Measurements from ENCODE around the gene RAB4A. TPM values are rescaled to one million over a fixed set of nuclear protein-coding genes. Genes with fewer than 3 reads are reported as not detected.
A peak's percentile ranks its signal among the peaks of the same experiment; 100 is the strongest.

Gene RAB4A
- total and polyA plus RNA-seq, 12 donors = 15.7 to 131 (median 112) TPM

GRCh38 chr1:229271448-229272159 lies 693 bp downstream of the RAB4A start:
- DNase-seq = peak in 1 of 2 donors; percentile 31

DNA sequence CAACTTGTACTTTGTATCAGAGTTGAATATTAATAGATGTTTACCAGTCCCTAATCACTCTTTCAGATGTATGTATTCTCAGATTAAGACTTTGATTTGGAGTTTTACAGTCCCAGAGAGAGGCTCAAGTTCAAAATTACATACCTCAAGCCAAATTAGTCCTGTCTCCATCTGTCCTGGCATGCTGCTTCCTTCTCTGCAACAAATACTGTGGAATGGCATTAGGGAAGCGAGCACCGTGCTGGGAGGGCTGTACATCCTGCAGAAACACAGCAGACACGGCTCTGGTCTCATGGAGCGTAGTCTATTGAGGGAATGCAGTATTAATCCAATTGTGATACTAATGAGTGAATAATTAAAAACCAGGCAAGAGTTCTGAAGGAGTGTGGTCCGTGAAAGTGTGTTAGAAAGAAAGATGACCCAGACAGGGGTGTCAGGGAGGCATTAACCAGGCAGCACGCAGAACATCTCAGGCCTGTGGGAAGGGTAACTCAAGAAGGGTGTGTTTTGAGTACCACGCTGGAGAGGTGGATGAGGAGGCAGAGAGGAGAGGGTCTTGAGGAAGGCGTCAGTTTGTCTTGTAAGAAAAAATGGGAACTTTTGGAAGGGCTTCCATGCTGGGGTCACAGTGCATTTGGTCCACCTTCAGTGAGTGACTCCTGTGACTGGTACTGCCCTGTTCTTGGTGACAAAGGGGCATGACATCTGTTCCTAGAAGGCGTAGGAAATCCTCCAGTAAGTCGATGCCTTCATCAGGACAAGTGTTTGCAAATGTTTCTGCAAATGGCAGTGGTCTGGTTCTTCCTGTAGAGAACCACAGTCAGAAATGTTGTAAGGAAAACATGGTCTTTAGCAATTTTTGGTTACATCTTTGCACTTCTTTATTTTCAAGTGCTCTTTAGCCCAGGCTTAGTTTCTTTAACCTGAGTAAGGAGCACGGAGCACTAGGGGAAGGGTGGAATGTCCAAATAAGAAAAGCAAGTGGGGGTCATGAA lies 1.6 kb downstream of the RAB4A start:
- 52 to 55% methylated on average over 11 of the region's 11 CpGs for WGBS, 2 donors
- peak overlapping the region in 8 of 10 donors; percentile 80 to 91 (median 88) for H3K27ac ChIP-seq
- no peak for DNase-seq
- TF ChIP-seq, protein P1, sequence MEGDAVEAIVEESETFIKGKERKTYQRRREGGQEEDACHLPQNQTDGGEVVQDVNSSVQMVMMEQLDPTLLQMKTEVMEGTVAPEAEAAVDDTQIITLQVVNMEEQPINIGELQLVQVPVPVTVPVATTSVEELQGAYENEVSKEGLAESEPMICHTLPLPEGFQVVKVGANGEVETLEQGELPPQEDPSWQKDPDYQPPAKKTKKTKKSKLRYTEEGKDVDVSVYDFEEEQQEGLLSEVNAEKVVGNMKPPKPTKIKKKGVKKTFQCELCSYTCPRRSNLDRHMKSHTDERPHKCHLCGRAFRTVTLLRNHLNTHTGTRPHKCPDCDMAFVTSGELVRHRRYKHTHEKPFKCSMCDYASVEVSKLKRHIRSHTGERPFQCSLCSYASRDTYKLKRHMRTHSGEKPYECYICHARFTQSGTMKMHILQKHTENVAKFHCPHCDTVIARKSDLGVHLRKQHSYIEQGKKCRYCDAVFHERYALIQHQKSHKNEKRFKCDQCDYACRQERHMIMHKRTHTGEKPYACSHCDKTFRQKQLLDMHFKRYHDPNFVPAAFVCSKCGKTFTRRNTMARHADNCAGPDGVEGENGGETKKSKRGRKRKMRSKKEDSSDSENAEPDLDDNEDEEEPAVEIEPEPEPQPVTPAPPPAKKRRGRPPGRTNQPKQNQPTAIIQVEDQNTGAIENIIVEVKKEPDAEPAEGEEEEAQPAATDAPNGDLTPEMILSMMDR (IDR thresholded peaks at IDR 0.05) = no peak
- H3K27me3 ChIP-seq = no peaks in the 10 kb centered on the region
- H3K9me3 ChIP-seq = peaks cover 0 to 3% (median 0%) of the 10 kb centered on the region in 11 donors
- no peaks in the 10 kb centered on the region for H3K36me3 ChIP-seq
- intact Hi-C loops (cut with DNase I) = loop anchor here in 2 of 10 donors (5.0 to 10.0 kb wide), 3 partner anchors 70 to 235 kb away; partner anchors contain the start of genes CCSAP (in 2 of the 2) and NUP133 (in 1 of the 2)
- H3K4me1 ChIP-seq = peaks cover 8 to 60% (median 37%) of the 10 kb centered on the region in 9 donors
- no peak for ATAC-seq
- H3K4me3 ChIP-seq = peak overlapping the region; percentile 57 to 74 (median 68)

More at GRCh38 chr1:229271448-229272159, 693 bp downstream of the RAB4A start:
- no peaks in the 10 kb centered on the region for H3K36me3 ChIP-seq
- peak overlapping the region; percentile 57 to 74 (median 68) for H3K4me3 ChIP-seq
- peaks cover 8 to 58% (median 37%) of the 10 kb centered on the region in 9 donors for H3K4me1 ChIP-seq
- ATAC-seq = peak in 7 of 8 donors; percentile 25 to 71 (median 42)
- TF ChIP-seq, protein P1 (IDR thresholded peaks at IDR 0.05) = peak in 3 of 9 donors; percentile 8 to 32 (median 23)
- WGBS, 2 donors = 1 to 2% methylated on average over 28 to 32 of the region's 32 CpGs
- H3K9me3 ChIP-seq = peaks cover 0 to 11% (median 0%) of the 10 kb centered on the region in 11 donors
- intact Hi-C loops (cut with DNase I) = loop anchor here in 2 of 10 donors (5.0 to 10.0 kb wide), 3 partner anchors 71 to 236 kb away; partner anchors contain the start of genes CCSAP (in 2 of the 2) and NUP133 (in 1 of the 2)
- H3K27ac ChIP-seq = peak overlapping the region; percentile 27 to 91 (median 86)
- H3K27me3 ChIP-seq = no peaks in the 10 kb centered on the region

DNA sequence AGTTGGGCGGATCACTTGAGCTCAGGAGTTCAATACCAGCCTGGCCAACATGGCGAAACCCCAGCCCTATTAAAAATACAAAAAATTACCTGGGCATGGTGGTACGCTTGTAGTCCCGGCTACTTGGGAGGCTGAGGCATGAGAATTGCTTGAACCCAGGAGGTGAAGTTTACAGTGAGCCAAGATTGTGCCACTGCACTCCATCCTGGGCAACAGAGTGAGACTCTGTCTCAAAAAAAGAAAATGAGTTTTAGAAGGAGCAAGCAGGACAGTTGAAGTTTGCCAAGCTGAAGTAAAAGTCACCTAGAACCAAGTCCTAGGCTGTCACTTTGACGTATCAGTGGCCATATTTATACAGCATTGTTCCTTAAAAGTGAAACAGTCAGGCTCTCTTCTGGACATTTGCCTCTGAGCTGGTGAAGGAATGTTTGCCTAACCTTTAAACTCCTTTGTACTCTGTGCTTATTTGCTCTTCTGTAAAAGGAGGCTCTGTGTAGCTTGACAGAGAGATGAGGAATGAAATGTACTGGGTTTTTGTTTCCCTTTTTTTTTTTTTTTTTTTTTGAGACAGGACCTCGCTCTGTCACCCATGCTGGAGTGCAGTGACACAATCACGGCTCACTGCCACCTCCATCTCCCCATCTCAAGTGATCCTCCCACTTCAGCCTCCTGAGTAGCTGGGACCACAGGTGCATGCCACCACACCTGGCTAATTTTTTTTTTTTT lies 2.8 kb downstream of the RAB4A start:
- Histone ChIP-seq H3K4me3 (no peak overlapping the region), H3K4me1 (peaks cover 8 to 67% (median 36%) of the 10 kb centered on the region in 9 donors), H3K27me3 (no peaks in the 10 kb centered on the region), H3K36me3 (peaks cover 0 to 6% (median 0%) of the 10 kb centered on the region in 9 donors), H3K9me3 (no peaks in the 10 kb centered on the region), H3K27ac (peak overlapping the region in 3 of 10 donors; percentile 3 to 46 (median 4))
- no peak for ATAC-seq
- DNase-seq = no peak
- WGBS, 2 donors = 86 to 91% methylated on average over 7 of the region's 7 CpGs
- intact Hi-C loops (cut with DNase I) = loop anchor here in 2 of 10 donors (5.0 to 10.0 kb wide), 3 partner anchors 69 to 234 kb away; partner anchors contain the start of genes CCSAP (in 2 of the 2) and NUP133 (in 1 of the 2)
- TF ChIP-seq, protein P1 (IDR thresholded peaks at IDR 0.05) = no peak

Measured in heart right ventricle (tissue), 16 donors.